Urinary bladder (tissue), 4 donors: ENCODE measurements around the gene MRPS24. TPM values are rescaled to one million over a fixed set of nuclear protein-coding genes. Genes with fewer than 3 reads are reported as not detected.

Experiments
- DNase-seq: peaks from one replicate; pipeline ENCODE4 v3.0.0-alpha.2; 2015; ENCODE audit errors: extremely low spot score
- H3K27ac ChIP-seq: one replicate; pipeline ENCODE4 v1.5.1; 2013; ENCODE audit warnings: low read depth, mild to moderate bottlenecking, moderate library complexity
- H3K36me3 ChIP-seq: one replicate; pipeline ENCODE4 v1.6.1; 2013; ENCODE audit warnings: mild to moderate bottlenecking, moderate library complexity; ENCODE audit not compliant: insufficient read depth
- H3K4me1 ChIP-seq: one replicate; pipeline ENCODE4 v1.6.1; 2013; ENCODE audit warnings: mild to moderate bottlenecking, moderate library complexity; ENCODE audit not compliant: insufficient read depth
- H3K4me3 ChIP-seq: one replicate; pipeline ENCODE4 v1.5.1; 2013; ENCODE audit warnings: low read depth, low read length
- WGBS: extraction: QIAGEN DNeasy Blood & Tissue Kit; methylation state at CpG from one replicate; pipeline ENCODE4 v1.1.7; 2013; 5-methylcytosine and 5-hydroxymethylcytosine counted together
- polyA plus RNA-seq: library from polyadenylated mRNA; stranded (reverse); fragments of 200-250 nt; gene quantifications from one replicate; pipeline ENCODE4 v1.2.3, GENCODE V29; 2013
- total RNA-seq: library from RNA; depleted of rRNA; stranded (reverse); fragments of >200 nt; gene quantifications from one replicate; pipeline ENCODE4 v1.2.3, GENCODE V29; 2014
- donor health status: healthy with polysubstance abuse.
- donor health status: healthy.

The MRPS24 gene
- total and polyA plus RNA-seq, 2 donors, result 29.9 to 125 TPM

DNA sequence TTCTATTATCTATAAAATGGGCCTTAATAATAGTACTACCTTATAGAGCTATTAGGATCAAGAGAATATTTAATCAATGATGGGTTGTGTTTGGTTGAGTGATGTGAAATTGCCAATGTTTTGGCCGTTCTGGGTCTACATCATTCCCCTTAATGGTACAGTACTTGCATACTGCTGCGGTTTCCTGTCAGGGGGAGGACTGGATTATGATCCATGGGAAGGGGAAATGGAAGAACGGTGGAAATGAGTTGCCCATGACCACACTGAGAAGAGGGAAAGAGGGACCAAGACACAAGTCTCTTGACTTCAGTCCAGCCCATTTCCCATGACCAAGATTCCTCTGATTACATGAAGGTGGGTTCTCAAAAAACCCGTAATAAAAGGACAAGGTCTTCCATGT lies 999 bp upstream of the MRPS24 start:
- WGBS, result 89% methylated on average over 4 of the region's 4 CpGs
- Histone ChIP-seq H3K4me1 (no peaks in the 10 kb centered on the region), H3K4me3 (no peak overlapping the region), H3K36me3 (no peaks in the 10 kb centered on the region), H3K27ac (no peak overlapping the region)
- DNase-seq, result no peak

DNA sequence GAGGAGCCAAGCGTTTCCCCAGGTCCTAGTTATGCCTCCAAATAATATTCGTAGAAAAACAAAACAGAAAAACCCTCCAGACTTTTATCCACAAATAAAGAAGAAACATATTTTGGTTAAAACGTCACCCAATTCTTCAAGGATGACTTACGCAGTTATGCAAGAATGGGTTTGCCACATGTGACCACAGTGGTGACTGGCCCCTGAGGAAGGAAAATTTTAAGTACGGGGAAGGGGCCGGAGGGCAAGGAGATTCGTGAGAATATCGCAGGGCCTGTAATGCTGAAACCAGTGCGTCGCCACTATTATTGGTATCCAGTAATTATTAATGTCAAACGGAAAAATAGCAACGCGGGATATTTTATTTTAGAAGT lies 537 bp upstream of the MRPS24 start:
- 31% methylated on average over 13 of the region's 13 CpGs for WGBS
- Histone ChIP-seq H3K27ac (peak overlapping the region; percentile 75), H3K36me3 (no peaks in the 10 kb centered on the region), H3K4me3 (peak overlapping the region; percentile 97), H3K4me1 (no peaks in the 10 kb centered on the region)
- DNase-seq, result peak; percentile 10

DNA sequence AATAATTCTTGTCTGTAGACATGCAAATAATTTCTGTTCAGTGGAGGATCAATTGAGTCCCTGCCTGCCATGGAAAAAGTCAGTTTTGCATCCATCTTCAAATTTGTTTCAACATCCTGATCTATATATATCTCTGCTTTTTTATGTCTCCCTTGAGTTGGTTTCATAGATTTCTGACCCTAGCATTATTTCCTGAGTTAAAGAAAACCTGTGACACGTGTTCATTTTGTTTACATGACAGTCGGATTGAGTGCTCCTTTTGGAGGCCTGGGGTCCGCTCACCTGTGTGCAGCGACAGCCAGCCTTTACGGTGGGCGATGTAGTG lies 674 bp downstream of the MRPS24 start:
- H3K4me1 ChIP-seq, result no peaks in the 10 kb centered on the region
- DNase-seq, result no peak
- peak overlapping the region; percentile 45 for H3K27ac ChIP-seq
- no peaks in the 10 kb centered on the region for H3K36me3 ChIP-seq
- 1% methylated on average over 6 of the region's 6 CpGs for WGBS
- peak overlapping the region; percentile 97 for H3K4me3 ChIP-seq

DNA sequence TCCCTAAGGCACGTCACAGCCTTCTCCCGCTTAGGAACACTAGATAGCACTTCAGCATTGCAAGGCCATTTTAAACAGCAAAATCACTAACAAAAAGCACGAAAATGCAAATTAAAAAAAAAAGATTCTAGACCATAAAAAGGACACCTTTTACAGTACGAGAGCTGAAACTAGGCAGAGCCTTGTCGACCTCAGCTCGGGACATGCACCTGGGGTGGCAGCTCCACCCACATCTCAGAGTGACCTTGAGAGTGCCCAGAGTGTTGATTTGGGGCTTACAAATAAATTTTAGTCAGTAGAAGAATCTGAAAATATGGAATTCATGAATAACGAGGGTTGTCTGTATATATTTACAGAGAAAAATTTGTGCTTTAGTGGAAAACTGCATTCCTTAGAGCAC lies 1.1 kb downstream of the MRPS24 start:
- Histone ChIP-seq H3K27ac (no peak overlapping the region), H3K36me3 (no peaks in the 10 kb centered on the region), H3K4me3 (no peak overlapping the region), H3K4me1 (no peaks in the 10 kb centered on the region)
- DNase-seq, result no peak
- WGBS, result 62% methylated on average over 7 of the region's 7 CpGs

DNA sequence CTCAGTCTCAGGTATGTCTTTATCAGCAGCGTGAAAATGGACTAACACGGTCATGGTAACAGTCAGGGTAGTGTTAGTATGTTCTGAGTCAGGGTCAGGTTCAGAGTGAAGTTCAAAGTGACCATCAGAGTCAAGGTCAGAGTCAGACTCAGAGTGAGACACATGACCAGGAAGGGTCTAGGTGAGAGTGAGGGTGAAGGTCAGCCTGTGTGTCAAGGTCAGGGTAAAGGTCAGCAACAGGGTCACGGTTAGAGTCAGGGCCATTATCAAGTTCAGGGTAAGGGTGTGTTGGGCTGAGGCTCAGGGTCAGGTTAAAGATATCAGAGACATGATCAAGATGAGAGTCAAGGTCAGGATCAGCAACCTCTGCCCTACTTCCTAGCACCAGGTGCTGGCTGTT lies 4.0 kb downstream of the MRPS24 start:
- Histone ChIP-seq H3K4me3 (no peak overlapping the region), H3K36me3 (no peaks in the 10 kb centered on the region), H3K27ac (no peak overlapping the region), H3K4me1 (no peaks in the 10 kb centered on the region)
- DNase-seq, result no peak
- WGBS, result 96% methylated on average over 3 of the region's 3 CpGs

DNA sequence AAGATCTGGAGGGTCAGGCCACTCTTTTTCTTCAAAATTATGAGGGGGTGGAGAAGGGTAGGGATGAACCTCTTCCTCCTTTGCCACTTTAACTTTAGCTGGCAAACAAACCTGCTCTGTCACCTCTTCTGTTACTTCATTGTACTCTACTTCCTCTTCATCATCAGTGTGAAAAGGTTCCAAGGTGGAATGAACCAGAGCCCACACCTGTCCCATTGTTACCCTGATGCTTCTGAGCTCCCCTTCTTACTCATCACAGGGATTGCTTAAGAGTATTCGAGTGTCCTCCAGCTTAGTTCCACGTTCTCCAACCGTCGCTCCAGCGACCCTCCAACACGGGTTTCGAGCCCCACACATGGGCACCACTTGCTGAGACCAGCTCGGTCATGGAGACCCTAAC lies 5.2 kb downstream of the MRPS24 start:
- DNase-seq, result no peak
- WGBS, result 94% methylated on average over 8 of the region's 8 CpGs
- no peak overlapping the region for H3K4me3 ChIP-seq
- no peaks in the 10 kb centered on the region for H3K4me1 ChIP-seq
- no peak overlapping the region for H3K27ac ChIP-seq
- no peaks in the 10 kb centered on the region for H3K36me3 ChIP-seq

DNA sequence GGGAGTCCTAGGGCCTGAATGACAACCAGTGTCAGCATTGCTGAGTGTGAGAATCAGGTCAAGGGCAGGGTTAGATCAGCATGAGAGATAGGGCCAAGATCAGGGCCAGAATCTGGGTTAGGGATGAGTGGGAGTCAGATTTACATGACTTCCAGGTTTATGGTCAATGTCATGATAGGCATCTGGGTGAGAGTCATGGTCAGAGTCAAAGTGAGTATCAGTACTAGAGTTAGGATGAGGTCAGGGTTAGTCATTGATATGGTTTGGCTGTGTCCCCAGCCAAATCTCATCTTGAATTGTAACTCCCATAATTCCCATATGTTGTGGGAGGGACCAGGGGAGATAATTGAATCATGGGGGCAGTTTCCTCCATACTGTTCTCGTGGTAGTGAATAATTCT lies 12.3 kb downstream of the MRPS24 start:
- no peak for DNase-seq
- 72% methylated on average over 1 of the region's 1 CpG for WGBS
- Histone ChIP-seq H3K36me3 (no peaks in the 10 kb centered on the region), H3K4me1 (no peaks in the 10 kb centered on the region), H3K27ac (no peak overlapping the region), H3K4me3 (no peak overlapping the region)

DNA sequence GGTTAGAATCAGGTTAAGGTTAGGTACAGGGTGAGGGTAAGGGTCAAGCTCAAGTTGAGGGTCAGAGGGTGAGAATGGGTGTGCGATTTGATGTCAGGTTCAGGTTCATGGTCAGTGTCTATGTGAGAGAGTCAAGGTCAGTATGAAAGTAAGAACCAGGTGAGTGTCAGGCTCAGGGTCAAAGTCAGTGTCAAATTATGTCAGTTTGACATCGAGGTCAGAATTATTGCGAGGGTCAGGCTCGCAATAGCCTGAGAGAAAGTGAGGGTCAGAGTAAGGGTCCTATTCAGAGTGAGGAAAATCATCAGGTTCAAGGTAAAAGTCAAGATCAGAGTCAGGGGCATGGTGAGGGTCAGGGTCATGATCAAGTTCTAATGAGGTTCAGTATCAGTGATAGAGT lies 13.0 kb downstream of the MRPS24 start:
- Histone ChIP-seq H3K4me3 (no peak overlapping the region), H3K27ac (no peak overlapping the region), H3K4me1 (no peaks in the 10 kb centered on the region), H3K36me3 (no peaks in the 10 kb centered on the region)
- 90% methylated on average over 4 of the region's 4 CpGs for WGBS
- no peak for DNase-seq

DNA sequence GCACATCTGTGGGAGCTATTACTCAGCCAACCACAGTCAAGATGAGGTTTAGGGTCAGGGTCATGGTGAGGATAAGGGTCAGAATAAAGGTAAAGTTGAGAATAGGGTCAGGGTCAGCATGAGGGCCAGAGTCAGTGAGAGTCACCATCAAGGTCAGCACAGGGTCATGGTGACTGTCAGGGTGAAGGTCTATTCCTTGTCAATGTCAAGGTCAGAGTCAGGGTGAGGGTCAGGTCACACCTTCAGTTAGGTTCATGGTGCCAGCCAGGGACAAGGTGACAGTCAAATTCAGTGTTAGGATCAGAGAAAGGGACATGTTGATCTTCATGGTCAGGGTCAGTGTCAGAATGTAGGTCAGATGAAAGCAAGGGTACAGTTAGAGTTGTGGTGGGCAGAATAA lies 14.1 kb downstream of the MRPS24 start:
- DNase-seq, result no peak
- H3K27ac ChIP-seq, result no peak overlapping the region
- H3K4me3 ChIP-seq, result no peak overlapping the region

DNA sequence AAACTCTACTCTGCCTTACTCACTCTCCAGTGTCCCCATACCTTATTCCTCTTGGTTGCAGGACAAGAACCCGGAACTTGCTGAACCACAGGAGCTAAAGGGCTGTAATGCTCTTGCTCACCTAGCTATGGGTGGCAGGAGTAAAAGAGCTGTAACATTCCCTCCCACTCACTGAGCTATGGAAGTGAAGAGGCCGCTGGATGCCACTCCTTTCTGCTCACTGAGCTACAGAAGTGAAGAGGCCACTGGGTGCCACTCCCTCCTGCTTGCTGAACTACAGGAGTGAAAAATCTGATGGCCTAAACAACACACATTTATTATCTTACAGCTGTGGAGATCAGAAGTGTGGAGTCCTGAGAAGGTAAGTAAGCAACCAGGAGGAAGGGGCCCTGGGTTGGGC lies 17.5 kb downstream of the MRPS24 start:
- no peaks in the 10 kb centered on the region for H3K36me3 ChIP-seq
- no peak overlapping the region for H3K4me3 ChIP-seq
- no peaks in the 10 kb centered on the region for H3K4me1 ChIP-seq
- 83% methylated on average over 2 of the region's 2 CpGs for WGBS
- H3K27ac ChIP-seq, result no peak overlapping the region
- no peak for DNase-seq

More for the DNA sequence above, 14.1 kb downstream of the MRPS24 start:
- no peaks in the 10 kb centered on the region for H3K4me1 ChIP-seq
- H3K36me3 ChIP-seq, result no peaks in the 10 kb centered on the region

DNA sequence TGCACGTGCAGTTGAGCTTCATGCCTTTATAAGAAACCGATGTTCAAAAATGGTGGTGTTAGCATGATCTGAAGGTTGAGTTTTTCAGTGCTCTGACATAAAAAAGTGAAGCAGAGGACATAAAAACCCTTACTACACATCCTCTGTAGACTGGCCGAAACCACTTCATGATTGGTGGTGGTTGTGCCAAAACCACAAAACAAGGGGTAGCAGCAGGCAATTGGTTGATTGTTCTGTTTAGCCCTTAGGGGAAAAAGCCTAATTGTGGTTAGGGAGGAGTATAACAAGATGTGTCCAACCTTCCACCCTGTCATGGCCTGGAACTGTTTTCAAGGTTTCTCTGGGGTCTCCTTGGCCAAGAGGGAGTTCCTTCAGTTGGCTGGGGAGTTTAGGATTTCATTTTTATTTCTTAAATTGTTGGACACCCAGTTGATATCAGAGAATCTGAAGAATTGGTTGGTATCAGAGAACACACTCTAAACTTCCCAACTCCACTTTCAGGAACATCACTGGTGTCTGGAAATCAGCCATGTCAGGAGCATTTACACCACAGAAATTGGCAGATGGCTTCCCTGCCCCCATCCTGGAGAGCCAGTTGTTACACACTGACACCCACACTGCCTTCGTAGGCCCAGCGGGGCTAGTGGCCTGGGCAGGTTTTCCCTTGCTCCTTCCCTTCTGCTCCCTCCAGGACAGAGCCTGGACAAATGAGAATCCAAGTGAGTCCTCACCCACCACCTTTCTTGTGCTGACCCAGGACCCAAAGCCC lies 18.8 kb downstream of the MRPS24 start:
- DNase-seq, result no peak
- 92% methylated on average over 5 of the region's 5 CpGs for WGBS
- H3K4me1 ChIP-seq, result no peaks in the 10 kb centered on the region
- no peak overlapping the region for H3K4me3 ChIP-seq
- H3K27ac ChIP-seq, result no peak overlapping the region
- no peaks in the 10 kb centered on the region for H3K36me3 ChIP-seq

DNA sequence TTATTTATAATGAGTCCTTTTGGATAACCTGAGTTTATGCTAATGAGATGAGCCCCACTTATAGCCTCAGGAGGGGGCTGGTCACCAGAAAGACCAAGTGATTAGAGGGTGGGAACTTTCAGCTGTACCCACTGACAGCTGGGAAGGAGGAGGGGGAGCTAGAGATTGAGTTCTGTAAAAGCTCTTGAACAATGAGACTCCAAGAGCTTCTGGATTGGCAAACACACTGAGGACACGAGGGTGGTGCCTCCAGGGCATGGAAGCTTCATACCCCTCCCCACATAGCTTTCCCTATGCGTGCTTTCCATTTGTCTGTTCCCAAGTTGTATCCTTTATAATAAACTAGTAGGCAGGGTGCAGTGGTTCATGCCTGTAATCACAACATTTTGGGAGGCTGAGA lies 20.3 kb downstream of the MRPS24 start:
- no peaks in the 10 kb centered on the region for H3K4me1 ChIP-seq
- H3K4me3 ChIP-seq, result no peak overlapping the region
- DNase-seq, result no peak
- no peak overlapping the region for H3K27ac ChIP-seq
- no peaks in the 10 kb centered on the region for H3K36me3 ChIP-seq
- 59% methylated on average over 2 of the region's 2 CpGs for WGBS

DNA sequence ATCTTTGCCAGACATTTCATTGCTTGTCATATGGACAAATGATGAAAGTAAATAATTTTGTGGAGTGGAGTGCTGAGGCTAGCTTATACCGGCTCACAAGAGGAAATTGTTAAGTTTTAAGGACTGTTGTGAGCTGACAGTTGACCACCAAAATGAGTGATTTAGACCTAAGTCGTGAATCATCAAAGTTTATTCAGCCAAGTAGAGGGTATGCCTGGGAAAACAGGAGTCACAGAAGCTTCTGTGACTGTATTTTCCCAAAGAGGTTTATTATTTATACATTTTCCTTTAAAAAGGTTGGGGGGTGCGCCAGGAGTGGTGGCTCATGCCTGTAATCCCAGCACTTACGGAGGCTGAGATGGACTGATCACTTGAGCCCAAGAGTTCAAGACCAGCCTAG lies 21.8 kb downstream of the MRPS24 start:
- Histone ChIP-seq H3K36me3 (no peaks in the 10 kb centered on the region), H3K4me3 (no peak overlapping the region), H3K27ac (no peak overlapping the region), H3K4me1 (no peaks in the 10 kb centered on the region)
- WGBS, result 45% methylated on average over 4 of the region's 4 CpGs
- no peak for DNase-seq

DNA sequence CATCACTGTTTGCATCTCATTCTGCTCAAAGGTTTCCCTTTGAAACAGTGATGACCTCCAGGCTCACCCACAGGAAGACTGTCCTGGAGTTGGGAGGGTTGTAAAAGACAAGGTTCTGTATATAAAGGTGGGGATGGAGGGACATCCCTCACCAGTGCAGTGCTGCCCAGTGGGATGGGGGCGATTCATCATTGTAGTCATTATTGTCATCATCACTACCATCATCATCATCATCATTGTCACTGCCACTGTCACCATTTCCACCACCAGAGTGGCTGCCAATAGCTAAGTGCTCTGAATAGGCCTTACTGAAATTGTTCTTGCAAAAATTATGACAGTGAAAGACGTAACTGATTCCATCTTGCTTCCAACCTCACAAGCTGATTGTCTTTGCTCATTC lies 24.7 kb downstream of the MRPS24 start:
- no peaks in the 10 kb centered on the region for H3K36me3 ChIP-seq
- H3K4me1 ChIP-seq, result no peaks in the 10 kb centered on the region
- H3K27ac ChIP-seq, result no peak overlapping the region
- no peak overlapping the region for H3K4me3 ChIP-seq
- no peak for DNase-seq
- 80% methylated on average over 2 of the region's 2 CpGs for WGBS

DNA sequence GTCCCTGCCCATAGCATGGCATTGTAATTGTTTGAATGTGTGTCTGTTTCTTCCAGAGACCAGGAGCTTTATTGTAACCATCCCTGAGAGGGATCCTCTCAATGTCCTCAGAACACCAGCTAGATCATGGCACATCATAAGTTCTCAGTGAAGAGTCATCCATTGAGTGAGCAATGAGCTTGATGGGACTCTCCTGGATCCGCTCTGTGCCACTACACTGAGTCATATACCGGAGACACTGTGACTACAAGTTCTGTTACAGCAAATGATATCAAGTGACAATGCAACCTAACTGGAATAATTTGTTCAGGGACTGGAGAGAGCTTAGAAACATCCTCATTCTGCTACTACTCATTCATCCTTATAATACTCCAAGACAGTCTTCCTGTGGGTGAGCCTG lies 25.1 kb downstream of the MRPS24 start:
- WGBS, result 93% methylated on average over 2 of the region's 2 CpGs
- DNase-seq, result no peak

More for the DNA sequence above, 25.1 kb downstream of the MRPS24 start:
- H3K4me1 ChIP-seq, result no peaks in the 10 kb centered on the region
- H3K27ac ChIP-seq, result no peak overlapping the region
- no peaks in the 10 kb centered on the region for H3K36me3 ChIP-seq
- H3K4me3 ChIP-seq, result no peak overlapping the region
